HepG2 (cell line): ENCODE results near the gene ZNF22. TPM values are rescaled to one million over a fixed set of nuclear protein-coding genes. Genes with fewer than 3 reads are reported as not detected.

Experiments used
- ATAC-seq: fragments of 200-7000 bp; cut with Tn5 transposase; 3 replicates; pipeline ENCODE4 v1.9.1; 2020; ENCODE audit warnings: mild to moderate bottlenecking, moderate library complexity
- BruUV-seq: library from RNA; stranded (reverse); fragments of 400-500 nt; replicated peaks from 2 replicates; lab custom pipeline; 2021; lab: Mats Ljungman, UMichigan
- CTCF ChIA-PET: fragments of 300-600 bp; formaldehyde crosslinking; extraction: SDS; loops from one replicate; lab custom pipeline; 2021; ENCODE audit warnings: low total read pairs, inconsistent platforms, low intra/inter-chr PET ratio; lab: Yijun Ruan, JAX
- POLR2A ChIA-PET: fragments of 350-600 bp; sonication (Branson Sonifier 250); formaldehyde crosslinking; loops from one replicate; lab custom pipeline; 2020; ENCODE audit warnings: antibody characterized with exemption, inconsistent platforms; lab: Yijun Ruan, JAX
- DNase-seq: peaks from one replicate; pipeline ENCODE4 v3.0.0-alpha.2; 2015; ENCODE audit warnings: low spot score
- FAIRE-seq: peaks from 3 replicates; lab custom pipeline; 2011; peaks lifted over from hg19 to GRCh38; lab: Jason Lieb, UNC
- H2AFZ ChIP-seq: one replicate; pipeline ENCODE4 v1.6.1; 2011; ENCODE audit warnings: low read length, inconsistent platforms
- H3K27ac ChIP-seq: fragments of 300-600 bp; 3 replicates; pipeline ENCODE4 v1.8.0; 2011; ENCODE audit warnings: mixed run types, mild to moderate bottlenecking, mixed read lengths, low read length, inconsistent platforms; ENCODE audit not compliant: insufficient read depth; ENCODE audit errors: extremely low read length
- H3K27me3 ChIP-seq, 2 experiments: fragments of 200-600 bp in 1 of 2; 2 replicates in 1 of 2; 3 replicates in 1 of 2; pipeline versions ENCODE4 v1.6.0 to v1.8.0; 2011; ENCODE audit warnings: low read length in 2 of 2, mild to moderate bottlenecking in 2 of 2, moderate library complexity in 2 of 2, inconsistent platforms in 1 of 2; ENCODE audit not compliant: insufficient read depth in 2 of 2, control insufficient read depth in 1 of 2
- H3K36me3 ChIP-seq, 2 experiments: fragments of 200-600 bp in 1 of 2; replicated peaks in 1 of 2; 2 replicates in 1 of 2; 3 replicates in 1 of 2; pipeline versions ENCODE4 v1.5.1 to v1.8.0; 2011; ENCODE audit warnings: low read length in 2 of 2, inconsistent platforms in 1 of 2; ENCODE audit not compliant: insufficient read depth in 2 of 2, control insufficient read depth in 1 of 2
- H3K4me1 ChIP-seq: 2 replicates; pipeline ENCODE4 v1.5.1; 2012; ENCODE audit warnings: low read length, inconsistent platforms; ENCODE audit not compliant: insufficient read depth
- H3K4me2 ChIP-seq: 2 replicates; pipeline ENCODE4 v1.6.0; 2011; ENCODE audit warnings: low read depth, low read length, inconsistent platforms
- H3K4me3 ChIP-seq, 3 experiments: fragments of 200-600 bp in 1 of 3; sonication (generic), shearing (Covaris generic) in 1 of 3; replicated peaks in 1 of 3; 2 replicates each; pipeline ENCODE4 v1.5.1; 2011 to 2016; ENCODE audit warnings: low read length in 3 of 3, inconsistent platforms in 2 of 3, low read depth in 2 of 3, mild to moderate bottlenecking in 2 of 3, control low read depth in 1 of 3, mixed read lengths in 1 of 3; ENCODE audit not compliant: insufficient read depth in 1 of 3
- H3K79me2 ChIP-seq: one replicate; pipeline ENCODE4 v1.6.1; 2011; ENCODE audit warnings: low read length, inconsistent platforms; ENCODE audit not compliant: insufficient read depth
- H3K9ac ChIP-seq: 2 replicates; pipeline ENCODE4 v1.6.0; 2011; ENCODE audit warnings: mild to moderate bottlenecking, low read depth, low read length, inconsistent platforms; ENCODE audit not compliant: insufficient read depth
- H3K9me3 ChIP-seq: 2 replicates; pipeline ENCODE4 v1.5.1; 2012; ENCODE audit warnings: mild to moderate bottlenecking, low read length
- H4K20me1 ChIP-seq: 2 replicates; pipeline ENCODE4 v1.6.0; 2011; ENCODE audit warnings: inconsistent platforms, mild to moderate bottlenecking, low read length, moderate library complexity; ENCODE audit not compliant: insufficient read depth
- GABPB1 ChIP-seq: IDR thresholded peaks from 2 replicates; pipeline ENCODE4 v1.6.1; 2016; ENCODE audit warnings: mild to moderate bottlenecking, missing genetic modification reagents, moderate library complexity, missing compliant biosample characterization
- HCFC1 ChIP-seq: fragments of 150-350 bp; IDR thresholded peaks from 2 replicates; pipeline ENCODE4 v1.6.1; 2014; ENCODE audit warnings: low read depth, low read length
- JDP2 ChIP-seq: sonication (generic); formaldehyde crosslinking; IDR thresholded peaks from 2 replicates; pipeline ENCODE4 v1.8.1; 2022; ENCODE audit warnings: missing genetic modification reagents, borderline replicate concordance
- MTERF4 ChIP-seq: sonication (generic); formaldehyde crosslinking; IDR thresholded peaks from 2 replicates; pipeline ENCODE4 v1.8.0; 2023; ENCODE audit warnings: mild to moderate bottlenecking, missing genetic modification reagents
- MYPOP ChIP-seq: sonication (generic); formaldehyde crosslinking; IDR thresholded peaks from 2 replicates; pipeline ENCODE4 v1.8.1; 2023; ENCODE audit warnings: mild to moderate bottlenecking, moderate library complexity, missing genetic modification reagents
- NFE2 ChIP-seq: sonication (generic); formaldehyde crosslinking; IDR thresholded peaks from 2 replicates; pipeline ENCODE4 v1.4.0; 2020; ENCODE audit warnings: missing genetic modification reagents
- RBFOX2 ChIP-seq: fragments of 200-400 bp; formaldehyde crosslinking; IDR thresholded peaks from 2 replicates; pipeline ENCODE4 v1.6.1; 2017; ENCODE audit warnings: low read depth, mild to moderate bottlenecking, low read length
- SMC3 ChIP-seq: IDR thresholded peaks from 2 replicates; pipeline ENCODE4 v1.6.1; 2011; ENCODE audit warnings: low read length, improper control_type of control experiment
- SRSF9 ChIP-seq: fragments of 200-400 bp; formaldehyde crosslinking; IDR thresholded peaks from 2 replicates; pipeline ENCODE4 v1.6.1; 2018; ENCODE audit warnings: borderline replicate concordance, mild to moderate bottlenecking, low read depth, low read length; ENCODE audit not compliant: insufficient read depth, poor library complexity, severe bottlenecking
- TBP ChIP-seq: sonication (generic); formaldehyde crosslinking; IDR thresholded peaks from 2 replicates; pipeline ENCODE4 v1.5.0; 2020; ENCODE audit warnings: missing genetic modification reagents
- TRAFD1 ChIP-seq: sonication (generic); formaldehyde crosslinking; IDR thresholded peaks from 2 replicates; pipeline ENCODE4 v1.5.1; 2020; ENCODE audit warnings: missing genetic modification reagents, mild to moderate bottlenecking, borderline replicate concordance
- ZBTB21 ChIP-seq: sonication (generic); formaldehyde crosslinking; IDR thresholded peaks from 2 replicates; pipeline ENCODE4 v1.4.0; 2020; ENCODE audit warnings: missing genetic modification reagents
- ZBTB8A ChIP-seq: sonication (generic); formaldehyde crosslinking; IDR thresholded peaks from 2 replicates; pipeline ENCODE4 v1.4.0; 2020; ENCODE audit warnings: mild to moderate bottlenecking, low read depth, missing genetic modification reagents, borderline replicate concordance
- ZNF496 ChIP-seq: sonication (generic); formaldehyde crosslinking; IDR thresholded peaks from 2 replicates; pipeline ENCODE4 v1.8.1; 2023; ENCODE audit warnings: mild to moderate bottlenecking, moderate library complexity, missing genetic modification reagents; ENCODE audit not compliant: insufficient replicate concordance
- ZNF737 ChIP-seq: sonication (generic); formaldehyde crosslinking; IDR thresholded peaks from 2 replicates; pipeline ENCODE4 v1.5.0; 2020; ENCODE audit warnings: missing genetic modification reagents, mild to moderate bottlenecking, borderline replicate concordance
- ZZZ3 ChIP-seq: sonication (generic); formaldehyde crosslinking; IDR thresholded peaks from 2 replicates; pipeline ENCODE4 v1.4.0; 2020; ENCODE audit warnings: missing genetic modification reagents, mild to moderate bottlenecking, borderline replicate concordance
- WGBS: methylation state at CpG from one replicate; pipeline ENCODE4 v1.1.6; 2017; ENCODE audit warnings: low lambda C conversion rate; 5-methylcytosine and 5-hydroxymethylcytosine counted together
- in situ Hi-C: cut with HindIII; loops from 2 replicates; pipeline ENCODE4 v1.10.0; 2017; ENCODE audit warnings: low pct_unique_long_range_greater_than_20kb; ENCODE audit not compliant: extremely low pct_ligation_motif_present
- intact Hi-C: fragments of 100-400 bp; cut with micrococcal nuclease; formaldehyde crosslinking; loops from one replicate; pipeline ENCODE4 v1.10.0; 2022; ENCODE audit not compliant: unreplicated experiment
- polyA plus RNA-seq, 8 experiments: library from polyadenylated mRNA; depleted of rRNA in 3 of 8; stranded (reverse) in 7 of 8; unstranded in 1 of 8; fragments of >200 nt; fragmentation: Illumina TruSeq in 4 of 8; extraction: Trizol in 4 of 8; gene quantifications; 2 replicates each; pipeline versions ENCODE4 v1.2.1 to v1.2.3, GENCODE V29; 2011 to 2016; ENCODE audit warnings: low read depth in 4 of 8, missing spikeins in 1 of 8, mixed read lengths in 1 of 8; ENCODE audit not compliant: insufficient read depth in 1 of 8
- total RNA-seq, 5 experiments: library from RNA; depleted of rRNA; stranded (reverse); fragments of >200 nt; fragmentation: Illumina TruSeq; extraction: Trizol; gene quantifications; 2 replicates each; pipeline ENCODE4 v1.2.3, GENCODE V29; 2016; ENCODE audit warnings: low read depth in 1 of 5

The ZNF22 gene
- total and polyA plus RNA-seq, 2 of the 13 experiments (the other 11 are each of a cell fraction or from before 2014, with no cell fraction given) = 0.40 to 1.3 TPM

GRCh38 chr10:44965651-44966097 is 35.0 kb upstream of the ZNF22 start (continued):
- TF ChIP-seq ZNF496 = no peak
- no peak for TF ChIP-seq MYPOP (CRISPR knock-in tag)
- peak; percentile 34; the same call in 1 of the 2 replicates for TF ChIP-seq RBFOX2
- no peak for TF ChIP-seq SMC3
- TF ChIP-seq, all 625 proteins: peak for 4

GRCh38 chr10:44966129-44966815 is 34.5 kb upstream of the ZNF22 start:
- DNase-seq = peak; percentile 72
- Histone ChIP-seq H3K79me2 (peaks cover 66% of the 10 kb centered on the region), H2AFZ (no peak overlapping the region), H3K4me3 (peak overlapping the region in 1 of 3 experiments; percentile 30; a peak in 1 of 6 replicates), H3K4me2 (peak overlapping the region; percentile 95), H4K20me1 (peaks cover 9% of the 10 kb centered on the region; the same call in 1 of the 2 replicates), H3K27me3 (no peaks in the 10 kb centered on the region), H3K9ac (no peak overlapping the region; the same call in 1 of the 2 replicates), H3K9me3 (no peaks in the 10 kb centered on the region), H3K4me1 (peaks cover 76% of the 10 kb centered on the region), H3K27ac (peak overlapping the region; percentile 56), H3K36me3 (peaks cover 7 to 32% of the 10 kb centered on the region in 2 experiments; a peak in 4 of 5 replicates)
- 40% methylated on average over 8 of the region's 8 CpGs for WGBS
- peak; percentile 66 for FAIRE-seq
- in situ Hi-C loops = loop anchor here (25.0 kb wide), 1 partner anchor 1554 kb away; the partner anchor contains the start of gene HNRNPF
- ChIA-PET POLR2A (interaction anchor here (1.1 to 13.2 kb wide), 9 partner anchors 9 to 32 kb away, joined by 4 to 407 read pairs (median 9); partner anchors contain the start of gene DEPP1), CTCF (interaction anchor here (1.5 kb wide), 1 partner anchor 8 kb away, joined by 5 read pairs; no protein-coding TSS in a partner anchor)
- ATAC-seq = no peak; the same call in 2 of the 3 replicates
- BruUV-seq = no TSS peak
- intact Hi-C loops = no loop called here
- no peak for TF ChIP-seq JDP2 (CRISPR knock-in tag)
- no peak for TF ChIP-seq ZBTB8A (CRISPR knock-in tag)
- TF ChIP-seq GABPB1 = peak; percentile 31; the same call in 1 of the 2 replicates
- TF ChIP-seq HCFC1 = no peak
- TF ChIP-seq ZZZ3 (CRISPR knock-in tag) = no peak
- TF ChIP-seq TBP (CRISPR knock-in tag) = no peak
- no peak for TF ChIP-seq SRSF9
- no peak for TF ChIP-seq MTERF4 (CRISPR knock-in tag)
- TF ChIP-seq TRAFD1 (CRISPR knock-in tag) = no peak
- no peak for TF ChIP-seq NFE2 (CRISPR knock-in tag)
- TF ChIP-seq ZNF737 (CRISPR knock-in tag) = no peak
- TF ChIP-seq ZBTB21 (CRISPR knock-in tag) = no peak
